Measurements from ENCODE around the gene C1orf198. TPM values are rescaled to one million over a fixed set of nuclear protein-coding genes. Genes with fewer than 3 reads are reported as not detected.

C1orf198 gene
- total and polyA plus RNA-seq, 2 of the 4 experiments (the other 2 are of a cell fraction), result 67.4 to 76.2 TPM

GRCh38 chr1:230852959-230853358 lies 15.4 kb downstream of the C1orf198 start:
- H2BK20ac ChIP-seq (ENCODE audit: low read depth, low read length), result 0 out of 2 replicates have a peak overlapping the region, but pooled peaks have one; percentile 5
- H2BK5ac ChIP-seq (ENCODE audit: low read depth, low read length, poor library complexity, severe bottlenecking), result no peak overlapping the region
- H4K20me1 ChIP-seq (ENCODE audit: insufficient read depth, low read length), result peaks cover 52% of the 10 kb centered on the region
- H3K27ac ChIP-seq (ENCODE audit: insufficient read depth, low read length), result no peak overlapping the region
- dilution Hi-C loops (cut with HindIII; ENCODE audit: low sequenced_read_pairs, unreplicated experiment) (no loop called here), in situ Hi-C loops (cut with MboI; ENCODE audit: low sequenced_read_pairs) (loop anchor here (25.0 kb wide), 1 partner anchor 766 kb away; no protein-coding TSS in a partner anchor), intact Hi-C loops (cut with micrococcal nuclease) (no loop called here)
- no peak overlapping the region for H3K23ac ChIP-seq (ENCODE audit: low read depth, low read length)
- TF ChIP-seq MXI1 (IDR thresholded peaks at IDR 0.05; ENCODE audit: borderline replicate concordance, low read depth, low read length), result no peak
- no peak for TF ChIP-seq FOS (IDR thresholded peaks at IDR 0.05; ENCODE audit: low read depth, low read length)
- no peak for TF ChIP-seq NFE2L2 (IDR thresholded peaks at IDR 0.05; ENCODE audit: low read depth, low read length)
- no peak for TF ChIP-seq RFX5 (IDR thresholded peaks at IDR 0.05; ENCODE audit: low read depth, low read length)
- no peak for TF ChIP-seq USF2 (IDR thresholded peaks at IDR 0.05; ENCODE audit: low read depth, low read length)
- no peak for TF ChIP-seq BHLHE40 (IDR thresholded peaks at IDR 0.05; ENCODE audit: low read depth, low read length)
- no peak for TF ChIP-seq CEBPB (IDR thresholded peaks at IDR 0.05; ENCODE audit: low read depth, low read length)
- TF ChIP-seq POLR2A (IDR thresholded peaks at IDR 0.05; ENCODE audit: low read depth, low read length), result no peak
- TF ChIP-seq CHD1 (IDR thresholded peaks at IDR 0.05; ENCODE audit: low read depth, low read length), result no peak
- no peak for TF ChIP-seq RCOR1 (IDR thresholded peaks at IDR 0.05; ENCODE audit: insufficient replicate concordance, low read length)
- no peak for TF ChIP-seq RAD21 (IDR thresholded peaks at IDR 0.05; ENCODE audit: low read length)
- ATAC-seq (ENCODE audit: low read depth) (no peak), DNase-seq (no peak)
- no peak overlapping the region for H3K4me3 ChIP-seq (ENCODE audit: insufficient read depth, low read depth, low read length)
- H3K36me3 ChIP-seq (ENCODE audit: control insufficient read depth, insufficient read depth, low read length), result peaks cover 31% of the 10 kb centered on the region
- H3K14ac ChIP-seq (replicated peaks; ENCODE audit: low read depth, low read length), result no peak overlapping the region
- H3K18ac ChIP-seq (ENCODE audit: low read depth, low read length), result no peak overlapping the region
- no peak overlapping the region for H2AFZ ChIP-seq (replicated peaks; ENCODE audit: low read length, poor library complexity)
- peaks cover 47% of the 10 kb centered on the region for H3K4me1 ChIP-seq (ENCODE audit: control insufficient read depth, insufficient read depth, low read length)
- no peak overlapping the region for H3K4ac ChIP-seq (ENCODE audit: low read depth, low read length)
- no TSS peak for BruUV-seq (replicated peaks)
- H2BK120ac ChIP-seq (ENCODE audit: low read depth, low read length), result no peak overlapping the region
- H4K5ac ChIP-seq (ENCODE audit: low read depth, low read length), result no peak overlapping the region
- peaks cover 34 to 87% of the 10 kb centered on the region in 2 experiments for H3K79me1 ChIP-seq (ENCODE audit: low read depth in 1 of 2, low read length in 2 of 2)
- no peaks in the 10 kb centered on the region for H3K27me3 ChIP-seq (ENCODE audit: control insufficient read depth, insufficient read depth, low read length)
- H3K9ac ChIP-seq (ENCODE audit: low read depth, low read length), result no peak overlapping the region
- no peak overlapping the region for H2AK9ac ChIP-seq (replicated peaks; ENCODE audit: low read depth, low read length, poor library complexity)
- no peak overlapping the region for H2BK15ac ChIP-seq (ENCODE audit: low read depth, low read length)
- peaks cover 5% of the 10 kb centered on the region for H3K9me3 ChIP-seq (ENCODE audit: control insufficient read depth, insufficient read depth, low read length)
- ChIA-PET CTCF (no interaction called here), POLR2A (ENCODE audit: unreplicated experiment) (no interaction called here)
- no peak overlapping the region for H4K91ac ChIP-seq (ENCODE audit: insufficient read depth, low read depth, low read length)
- H3K4me2 ChIP-seq (ENCODE audit: low read depth, low read length), result no peak overlapping the region
- H3K56ac ChIP-seq (ENCODE audit: extremely low read depth, insufficient read depth, low read length), result no peak overlapping the region
- no peak overlapping the region for H2AK5ac ChIP-seq (ENCODE audit: low read depth, low read length)
- no peak overlapping the region for H4K8ac ChIP-seq (ENCODE audit: low read depth in 2 of 2, low read length in 2 of 2)
- 96% methylated on average over 4 of the region's 8 CpGs; no CpG with 5 or more reads in 1 of the 2 experiments for WGBS, 2 experiments (ENCODE audit: extremely low coverage in 2 of 2, insufficient read length in 1 of 2)
- peaks cover 46% of the 10 kb centered on the region for H3K9me1 ChIP-seq (ENCODE audit: insufficient read depth, low read length)

Data from IMR-90 (cell line).